GM21723 (cell line): ENCODE results near the gene FAM234A.
"Not testable (repeated sequence)": the region's sequence is repeated elsewhere in the genome, so short reads cannot be mapped to it uniquely, and the experiment has no call there.

Experiments
- ATAC-seq: cut with Tn5 transposase; IDR thresholded peaks from one replicate; pipeline ENCODE4 v1.9.1; 2021; ENCODE audit warnings: mild to moderate bottlenecking, moderate library complexity; ENCODE audit not compliant: unreplicated experiment

FAM234A gene

DNA sequence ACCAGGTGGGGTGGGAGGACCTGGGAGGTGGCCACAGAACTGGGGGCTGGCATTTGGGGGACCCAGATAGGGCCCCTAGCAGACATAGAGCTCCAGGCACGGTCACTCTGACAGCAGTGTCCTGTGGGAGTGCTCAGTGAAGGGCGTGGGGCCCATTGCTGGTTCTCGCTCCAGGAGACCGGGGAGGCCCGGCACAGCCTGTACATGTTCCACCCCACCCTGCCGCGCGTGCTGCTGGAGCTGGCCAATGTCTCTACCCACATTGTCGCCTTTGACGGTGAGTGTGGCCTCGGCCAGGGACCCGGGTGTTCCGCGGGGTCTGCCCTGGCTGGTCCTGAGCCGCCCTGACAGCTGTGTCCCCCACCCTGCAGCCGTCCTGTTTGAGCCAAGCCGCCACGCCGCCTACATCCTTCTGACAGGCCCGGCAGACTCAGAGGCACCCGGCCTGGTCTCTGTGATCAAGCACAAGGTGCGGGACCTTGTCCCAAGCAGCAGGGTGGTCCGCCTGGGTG is 29.9 kb downstream of the FAM234A start:
- no peak for ATAC-seq

DNA sequence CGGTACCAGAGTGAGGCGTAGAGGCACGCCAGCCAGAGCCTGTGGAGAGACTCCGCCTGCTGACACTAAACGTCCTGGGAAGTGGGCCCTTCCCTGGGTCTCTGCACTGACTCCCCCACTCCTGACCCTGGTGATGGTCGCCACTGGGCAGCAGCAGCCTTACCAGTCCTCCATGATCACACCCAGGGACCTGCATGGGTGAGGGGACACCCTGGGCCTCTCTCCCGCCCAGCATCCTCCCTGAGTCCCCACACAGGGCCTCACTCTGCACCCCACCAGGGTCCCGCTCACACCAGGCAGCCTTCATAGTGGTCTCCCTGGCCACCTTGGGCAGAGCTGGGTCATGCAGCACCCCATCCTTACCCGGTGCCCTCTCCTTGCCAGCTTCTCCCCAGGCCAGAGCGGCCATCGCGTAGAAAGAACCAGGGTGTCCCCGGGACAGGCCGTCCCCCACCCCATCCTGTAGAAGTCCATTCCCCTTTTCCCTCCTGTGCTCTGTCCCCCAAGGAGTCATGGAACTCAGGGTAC is 30.4 kb downstream of the FAM234A start:
- no peak for ATAC-seq

DNA sequence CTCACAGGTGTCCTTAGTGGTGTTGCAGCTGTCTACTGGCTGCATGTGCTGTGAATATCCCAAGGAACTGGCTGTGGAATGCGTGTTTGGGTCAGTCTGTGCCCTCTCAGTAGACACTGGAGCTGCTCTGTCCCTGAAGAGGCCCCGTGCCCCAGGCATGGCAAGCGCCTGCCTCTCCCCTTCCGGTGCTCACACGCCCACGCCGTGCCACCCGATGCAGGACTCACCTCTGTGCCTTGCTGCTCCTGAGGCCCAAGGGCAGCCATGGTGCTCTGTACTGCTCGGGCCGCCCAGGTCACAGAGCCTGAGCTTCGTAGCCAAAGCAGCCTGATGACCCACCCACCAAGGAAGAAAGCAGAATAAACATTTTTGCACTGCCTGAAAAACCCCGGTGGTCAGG is 31.1 kb downstream of the FAM234A start:
- no peak for ATAC-seq

DNA sequence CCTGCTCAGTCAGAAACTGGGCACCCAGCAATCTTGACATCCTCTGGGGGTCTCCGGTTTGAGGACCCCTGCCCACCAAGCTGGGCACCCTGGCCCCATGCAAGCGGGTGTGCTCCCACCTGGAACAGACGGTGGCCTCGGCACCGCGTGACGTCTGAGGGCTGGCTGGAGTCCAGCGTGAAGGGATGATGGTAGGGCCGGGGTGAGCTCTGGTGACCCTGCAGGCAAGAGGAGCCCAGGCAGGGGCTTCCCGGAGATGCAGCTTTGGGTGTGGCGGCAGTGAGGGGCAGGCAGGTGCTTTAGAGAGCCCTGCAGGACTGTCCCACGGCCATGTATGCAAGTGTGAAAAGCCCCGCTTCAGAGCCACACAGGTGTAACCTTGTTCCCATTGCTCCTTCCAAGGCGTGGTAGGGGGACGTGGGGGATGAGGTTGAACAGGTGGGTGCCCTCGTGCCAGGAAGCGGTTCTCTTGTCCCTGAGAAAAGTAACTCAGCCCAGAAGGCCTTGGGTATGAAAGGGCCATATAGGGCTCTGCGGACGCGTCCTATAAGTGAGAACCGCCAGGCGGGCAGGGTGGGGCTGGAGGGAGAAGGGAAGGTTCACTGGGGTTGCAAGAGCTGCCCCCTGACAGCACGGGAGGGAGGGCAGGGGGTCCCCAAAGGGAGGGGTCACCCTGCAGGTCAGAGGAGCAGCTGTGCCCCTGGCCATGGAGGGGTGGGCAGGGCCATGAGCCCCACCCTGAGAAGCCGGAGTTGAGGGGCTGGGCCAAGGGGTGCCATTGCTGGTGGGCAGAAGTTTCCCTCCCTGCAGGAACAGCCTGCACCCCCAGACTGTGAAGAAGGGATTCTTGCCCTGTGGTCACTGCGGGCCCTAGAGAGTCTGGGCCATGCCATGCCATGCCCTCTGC is 31.9 kb downstream of the FAM234A start:
- no peak for ATAC-seq

DNA sequence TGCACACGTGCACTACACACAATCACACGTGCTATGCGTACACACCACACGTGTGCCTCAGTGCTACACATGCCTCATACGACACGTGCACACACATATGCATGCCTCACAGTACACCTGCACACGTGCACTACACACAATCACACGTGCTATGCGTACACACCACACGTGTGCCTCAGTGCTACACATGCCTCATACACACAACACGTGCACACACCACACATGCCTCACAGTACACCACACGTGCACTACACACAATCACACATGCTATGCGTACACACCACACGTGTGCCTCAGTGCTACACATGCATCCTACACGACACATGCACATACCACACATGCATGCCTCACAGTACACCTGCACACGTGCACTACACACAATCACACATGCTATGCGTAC is 32.9 kb downstream of the FAM234A start:
- ATAC-seq, result not testable (repeated sequence)

DNA sequence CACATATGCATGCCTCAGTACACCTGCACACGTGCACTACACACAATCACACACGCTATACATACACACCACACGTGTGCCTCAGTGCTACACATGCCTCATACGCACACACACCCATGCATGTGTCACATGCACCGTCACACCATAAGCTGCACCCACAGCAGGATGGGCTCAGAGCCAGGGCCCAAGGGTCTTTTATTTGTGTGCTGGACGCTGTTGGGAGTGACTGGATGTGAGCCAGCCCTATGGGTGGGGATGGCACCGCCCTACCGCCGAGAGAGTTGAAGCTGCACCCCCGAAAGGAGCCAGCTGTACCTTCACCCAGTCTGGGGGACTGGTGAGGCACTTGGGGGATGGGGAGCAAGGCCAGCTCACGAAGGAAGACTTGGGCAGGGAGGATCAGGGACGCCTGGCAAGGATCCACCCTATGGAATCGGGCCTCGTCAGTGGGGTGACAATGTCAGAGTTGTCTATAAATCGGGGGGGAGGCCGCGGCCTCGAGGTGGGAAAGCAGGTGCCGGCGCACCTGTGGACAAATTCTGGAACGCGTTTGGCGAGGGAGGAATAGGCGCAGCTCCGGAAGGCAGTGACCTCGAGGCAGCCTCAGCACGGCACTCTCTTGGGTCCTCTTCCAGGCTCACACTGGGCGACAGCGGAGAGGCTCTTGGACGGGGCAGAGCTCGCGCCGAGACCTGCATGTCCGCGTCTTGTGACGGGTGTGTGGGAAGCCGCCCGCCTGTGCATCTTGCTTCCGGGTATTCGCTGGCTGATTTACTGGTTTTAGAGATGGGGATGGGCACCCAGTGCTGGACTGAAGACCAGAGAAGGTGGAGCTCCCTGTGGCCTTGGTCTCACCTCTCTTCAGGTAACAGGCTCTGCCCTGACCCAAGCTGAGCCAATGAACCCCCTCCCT is 33.8 kb downstream of the FAM234A start:
- no peak for ATAC-seq

DNA sequence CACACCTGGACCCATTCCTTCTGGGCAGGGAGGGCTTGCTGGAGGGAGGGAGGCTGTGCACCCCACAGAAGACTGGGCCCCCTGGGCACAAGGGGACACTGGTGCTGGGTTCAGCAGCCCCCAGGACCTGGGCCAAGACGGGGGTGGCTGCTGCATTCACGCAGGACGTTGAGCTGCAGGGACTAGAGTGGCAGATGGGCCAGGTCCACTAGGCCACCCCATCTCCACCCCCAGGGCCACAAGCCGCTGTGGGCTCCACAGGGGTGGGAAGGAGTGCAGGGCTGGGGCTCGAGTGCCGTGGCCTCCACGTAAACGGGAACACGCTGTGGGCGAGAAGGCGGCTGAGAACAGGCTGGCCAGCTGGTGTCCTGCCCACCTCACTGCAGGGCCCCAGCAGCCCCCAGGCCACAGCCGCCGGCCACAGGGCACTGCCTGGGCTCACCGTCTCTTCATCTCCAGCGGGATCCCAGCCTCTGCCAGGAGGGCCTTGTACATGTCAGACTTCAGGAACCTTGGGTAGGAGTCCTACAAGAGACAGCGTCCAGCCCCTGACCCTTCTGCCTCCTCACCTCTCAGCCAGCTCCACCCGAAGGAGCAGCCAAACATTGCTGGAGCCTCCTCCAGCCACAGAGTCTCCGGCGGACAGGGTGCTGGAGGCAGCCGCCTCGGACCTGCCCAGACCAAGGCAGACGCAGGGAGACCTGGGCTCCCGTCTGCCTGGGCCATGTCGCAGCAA is 34.6 kb downstream of the FAM234A start:
- no peak for ATAC-seq

DNA sequence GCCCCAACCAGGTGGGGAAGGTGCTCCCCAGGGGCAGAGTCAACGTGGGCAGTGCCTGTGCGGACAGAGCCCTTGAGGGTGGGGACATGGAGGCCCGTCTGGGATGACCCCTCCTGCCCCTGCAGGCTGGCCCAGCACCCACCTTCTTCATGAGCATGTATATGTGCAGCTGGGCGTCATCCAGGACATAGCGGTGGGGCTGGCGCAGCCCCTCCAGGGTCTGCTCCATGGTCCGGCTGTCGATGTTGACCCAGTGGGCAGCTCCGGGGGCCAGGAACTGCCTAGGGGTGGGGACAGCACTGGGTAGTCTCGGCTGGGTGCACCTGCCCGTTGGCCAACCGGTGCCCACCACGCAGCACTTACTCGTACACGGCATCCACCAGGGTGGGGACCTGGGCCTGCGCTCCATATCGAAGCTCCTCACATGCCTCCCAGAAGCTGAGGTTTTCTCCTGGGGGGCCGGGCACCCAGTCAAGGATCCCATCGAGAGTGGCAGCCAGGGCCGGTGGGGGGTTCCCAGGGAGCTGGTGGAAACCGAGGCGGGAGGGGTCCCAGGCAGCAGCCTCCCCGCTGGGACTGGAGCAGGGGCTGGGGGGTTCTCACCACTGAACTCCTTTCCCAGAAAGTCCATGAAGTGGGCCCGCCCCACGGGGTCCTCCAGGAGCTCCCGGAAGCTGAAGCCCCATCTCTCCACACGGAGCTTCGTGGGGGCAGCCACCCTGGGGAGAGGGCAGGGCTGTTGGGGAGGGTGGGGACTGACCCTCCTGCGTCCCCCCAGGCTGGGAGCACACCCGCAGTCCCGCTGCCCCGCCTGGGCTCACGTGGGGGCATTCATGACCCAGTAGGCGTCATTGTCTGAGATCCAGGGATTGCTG is 36.0 kb downstream of the FAM234A start:
- no peak for ATAC-seq

- no peak for ATAC-seq
These were observed 38.3 kb downstream of the FAM234A start for GRCh38 chr16:272633-273546.

DNA sequence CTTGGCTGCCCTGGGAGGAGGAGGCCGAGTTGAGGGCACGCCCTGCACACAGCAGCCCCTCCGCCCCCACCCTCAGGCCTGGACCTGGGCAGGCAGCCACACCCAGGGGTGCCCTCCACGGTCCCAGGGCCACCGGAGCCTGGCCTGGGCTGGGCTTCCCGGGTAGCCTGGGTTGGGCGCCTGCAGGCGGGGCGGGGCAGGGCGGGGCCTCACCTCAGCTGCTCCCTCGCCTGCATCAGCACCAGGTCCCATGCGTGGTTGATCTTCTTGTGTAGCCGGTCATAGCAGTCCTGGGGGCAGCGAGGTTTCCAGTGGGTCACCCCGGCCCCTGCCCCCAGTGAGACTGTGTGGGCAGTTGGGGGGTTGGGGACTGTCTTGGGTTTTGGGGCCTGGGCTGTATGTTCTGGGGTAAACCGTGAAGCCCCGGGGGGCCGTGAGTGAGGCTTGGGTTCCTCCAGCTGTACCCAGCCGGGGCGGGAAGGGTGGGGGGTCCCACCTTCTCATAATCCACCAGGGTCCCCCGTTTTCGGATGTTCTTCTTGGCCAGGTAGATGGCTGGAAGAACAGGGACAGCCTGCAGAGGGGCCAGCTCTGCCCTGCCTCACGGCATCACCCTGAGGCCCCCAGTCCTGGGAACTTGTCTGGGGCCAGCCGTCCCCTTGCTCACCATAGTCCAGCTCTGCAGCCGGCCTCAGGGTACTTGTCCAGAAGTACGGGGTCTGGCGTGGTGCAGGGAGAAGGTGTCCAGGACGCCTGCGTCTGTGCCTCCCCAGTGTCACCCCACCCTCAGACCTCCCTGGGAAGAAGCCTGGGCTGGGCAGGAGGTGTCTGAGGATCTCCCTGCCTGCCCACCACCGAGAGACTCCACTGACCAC is 39.2 kb downstream of the FAM234A start:
- no peak for ATAC-seq

DNA sequence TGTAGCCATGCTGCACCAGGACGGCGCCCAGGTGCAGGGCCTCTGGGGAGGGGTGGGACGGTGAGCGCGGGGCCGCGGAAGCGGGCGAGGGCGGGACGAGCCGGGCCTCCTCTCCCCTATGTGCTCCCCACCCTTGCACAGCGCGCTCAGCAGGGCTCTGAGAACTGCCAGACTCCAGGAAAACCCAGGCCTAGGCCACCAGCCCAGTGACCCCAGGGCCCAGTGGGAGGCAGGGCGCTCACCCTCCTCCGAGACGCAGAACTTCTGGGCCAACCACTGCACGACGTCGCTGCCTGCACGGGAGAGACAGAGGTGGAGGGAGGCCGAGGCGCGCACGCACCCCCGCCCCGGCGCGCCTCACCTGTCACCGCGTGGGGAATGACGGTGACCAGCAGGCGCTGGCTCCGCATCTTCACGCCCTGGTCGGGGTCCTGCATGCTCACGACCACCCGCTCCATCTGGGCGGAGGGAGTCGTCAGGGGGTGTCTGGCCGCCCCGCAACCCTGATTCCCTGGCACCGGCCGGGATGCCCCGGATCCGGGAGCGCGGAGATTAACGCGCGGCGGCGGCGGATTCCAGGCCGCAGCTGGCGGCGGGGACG is 40.5 kb downstream of the FAM234A start:
- no peak for ATAC-seq

DNA sequence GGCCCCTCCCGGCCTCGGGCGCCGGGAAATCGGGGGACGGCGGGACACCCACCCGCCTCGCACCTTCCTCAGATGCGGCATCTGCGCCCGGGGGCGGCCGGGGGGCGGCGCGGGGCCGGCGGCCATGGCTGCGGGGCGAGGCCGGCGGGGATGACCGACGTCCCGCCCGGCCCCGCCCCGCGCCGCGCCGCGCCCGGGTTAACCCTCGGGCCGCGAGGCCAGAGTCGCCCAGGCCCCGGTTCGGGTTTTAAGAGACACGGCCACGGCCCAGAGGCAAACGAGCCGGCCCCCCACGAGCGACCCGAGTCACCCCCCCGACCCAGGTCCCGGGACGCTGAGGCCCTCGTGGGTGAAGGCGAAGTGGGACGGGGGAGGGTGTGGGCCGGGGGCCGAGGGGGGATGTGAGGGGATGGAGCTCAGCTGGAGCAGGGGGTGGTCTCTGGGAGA is 41.2 kb downstream of the FAM234A start, which contains the start of gene RGS11:
Gene RGS11, minus strand, starts transcription at position 159 of the 447 bp plus-strand sequence. Its CDS starts 33 bp downstream, at position 126.
- ATAC-seq, result no peak

GRCh38 chr16:276426-277077 is 41.9 kb downstream of the FAM234A start:
- no peak for ATAC-seq

GRCh38 chr16:278863-279366 is 44.3 kb downstream of the FAM234A start:
- no peak for ATAC-seq

- no peak for ATAC-seq
These were observed 44.9 kb downstream of the FAM234A start for GRCh38 chr16:279531-279930.

DNA sequence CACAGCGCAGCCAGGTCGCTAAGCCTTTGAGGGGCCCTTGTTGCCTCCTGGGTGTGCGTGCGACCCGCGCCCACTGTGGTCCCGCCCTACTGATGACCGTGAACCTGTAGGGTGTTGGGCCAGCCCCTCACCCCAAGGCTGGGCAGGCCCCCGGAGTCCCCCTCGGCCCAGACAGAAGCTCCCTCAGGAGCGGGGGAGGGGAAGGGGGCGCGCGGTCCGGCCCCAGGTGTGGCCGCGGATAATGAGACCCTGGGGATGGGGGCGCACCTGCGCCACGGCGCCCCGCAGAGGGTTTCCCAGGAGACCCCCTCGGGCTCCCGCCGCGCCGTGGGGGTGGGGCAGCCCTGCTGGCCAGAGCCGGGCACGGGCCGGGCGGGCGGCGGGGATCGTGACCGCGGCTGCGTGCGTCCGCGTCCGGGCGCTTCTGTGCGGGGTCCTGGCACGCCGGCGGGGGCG is 45.4 kb downstream of the FAM234A start:
- ATAC-seq, result no peak
